HCT116 (cell line): Measurements from ENCODE around the gene DMRT3. TPM values are rescaled to one million over a fixed set of nuclear protein-coding genes. Genes with fewer than 3 reads are reported as not detected.

ENCODE experiments used
- ATAC-seq: fragments of 200-7000 bp; cut with Tn5 transposase; 2 replicates; pipeline ENCODE4 v1.9.1; 2020; ENCODE audit warnings: mild to moderate bottlenecking, moderate library complexity
- BruUV-seq: library from RNA; stranded (reverse); fragments of 400-500 nt; replicated peaks from 2 replicates; lab custom pipeline; 2021; lab: Mats Ljungman, UMichigan
- CTCF ChIA-PET: fragments of 300-600 bp; sonication (Branson Sonifier 250); formaldehyde crosslinking; loops from one replicate; lab custom pipeline; 2021; ENCODE audit warnings: antibody characterized with exemption; lab: Charles Lee
- POLR2A ChIA-PET: fragments of 300-600, 350-600 bp; sonication (Branson Sonifier 250); formaldehyde crosslinking; loops from one replicate; lab custom pipeline; 2021; ENCODE audit warnings: antibody characterized with exemption; lab: Charles Lee
- RAD21 ChIA-PET, 2 experiments: fragments of 300-600 bp; sonication (Branson Sonifier 250); formaldehyde crosslinking; loops; one replicate each; lab custom pipeline; 2023; ENCODE audit warnings: low total read pairs in 2 of 2; ENCODE audit not compliant: uncharacterized antibody in 2 of 2, unreplicated experiment in 2 of 2, low non-redundant PET in 1 of 2; lab: Charles Lee
- DNase-seq: peaks from one replicate; pipeline ENCODE4 v3.0.0-alpha.2; 2010; ENCODE audit warnings: low read depth, low spot score
- H2AFZ ChIP-seq: fragments of 200-600 bp; shearing (Covaris generic), sonication (generic); 2 replicates; pipeline ENCODE4 v1.6.1; 2017; ENCODE audit warnings: low read depth, mixed run types, mixed read lengths, antibody characterized with exemption, low read length; ENCODE audit not compliant: poor library complexity, severe bottlenecking
- H3K27ac ChIP-seq: 2 replicates; pipeline ENCODE4 v1.5.1; 2012; ENCODE audit warnings: low read depth, low read length
- H3K27me3 ChIP-seq: fragments of 200-600 bp; sonication (generic); 2 replicates; pipeline ENCODE4 v1.6.1; 2016; ENCODE audit warnings: mixed run types, low read length, mixed read lengths; ENCODE audit not compliant: insufficient read depth
- H3K36me3 ChIP-seq, 2 experiments: fragments of 200-500 bp in 1 of 2; fragments of 200-600 bp in 1 of 2; sonication (Bioruptor generic) in 1 of 2; sonication (generic) in 1 of 2; 2 replicates each; pipeline versions ENCODE4 v1.5.1 to v1.6.1; 2014 to 2016; ENCODE audit warnings: low read length in 2 of 2, inconsistent platforms in 1 of 2, mixed read lengths in 1 of 2, mixed run types in 1 of 2; ENCODE audit not compliant: insufficient read depth in 2 of 2, control insufficient read depth in 1 of 2
- H3K4me1 ChIP-seq, 2 experiments: fragments of 200-600 bp in 1 of 2; sonication (generic) in 1 of 2; 2 replicates each; pipeline versions ENCODE4 v1.5.1 to v1.6.1; 2012 to 2017; ENCODE audit warnings: low read length in 2 of 2, inconsistent platforms in 1 of 2, mild to moderate bottlenecking in 1 of 2, mixed read lengths in 1 of 2, mixed run types in 1 of 2, moderate library complexity in 1 of 2; ENCODE audit not compliant: insufficient read depth in 2 of 2, control insufficient read depth in 1 of 2
- H3K4me2 ChIP-seq: fragments of 200-600 bp; sonication (generic); 2 replicates; pipeline ENCODE4 v1.6.1; 2017; ENCODE audit warnings: mixed run types, low read length, mixed read lengths
- H3K4me3 ChIP-seq, 2 experiments: fragments of 200-600 bp in 1 of 2; sonication (generic) in 1 of 2; replicated peaks in 1 of 2; 2 replicates each; pipeline ENCODE4 v1.5.1; 2011 to 2016; ENCODE audit warnings: low read length in 2 of 2, control low read depth in 1 of 2, low read depth in 1 of 2, mild to moderate bottlenecking in 1 of 2, mixed read lengths in 1 of 2, mixed run types in 1 of 2
- H3K79me2 ChIP-seq: fragments of 200-600 bp; sonication (generic); 2 replicates; pipeline ENCODE4 v1.6.1; 2017; ENCODE audit warnings: mild to moderate bottlenecking, mixed run types, low read length, moderate library complexity, mixed read lengths; ENCODE audit not compliant: insufficient read depth
- H3K9ac ChIP-seq: fragments of 200-600 bp; sonication (generic); 2 replicates; pipeline ENCODE4 v1.6.1; 2016; ENCODE audit warnings: low read length, mixed read lengths
- H3K9me2 ChIP-seq: fragments of 200-600 bp; sonication (generic), shearing (Covaris generic); 2 replicates; pipeline ENCODE4 v1.6.1; 2017; ENCODE audit warnings: mixed run types, mild to moderate bottlenecking, moderate library complexity; ENCODE audit not compliant: insufficient read depth
- H3K9me3 ChIP-seq, 2 experiments: fragments of 200-500 bp in 1 of 2; fragments of 200-600 bp in 1 of 2; sonication (Bioruptor generic) in 1 of 2; sonication (generic) in 1 of 2; 2 replicates each; pipeline ENCODE4 v1.6.1; 2014 to 2017; ENCODE audit warnings: low read length in 2 of 2, mixed read lengths in 2 of 2, inconsistent platforms in 1 of 2, low read depth in 1 of 2, mild to moderate bottlenecking in 1 of 2, mixed run types in 1 of 2, moderate library complexity in 1 of 2; ENCODE audit not compliant: control insufficient read depth in 1 of 2, insufficient read depth in 1 of 2
- H4K20me1 ChIP-seq: fragments of 200-600 bp; sonication (generic), shearing (Covaris generic); 2 replicates; pipeline ENCODE4 v1.6.1; 2017; ENCODE audit warnings: mixed run types, mild to moderate bottlenecking, moderate library complexity; ENCODE audit not compliant: insufficient read depth
- ELF1 ChIP-seq: IDR thresholded peaks from 2 replicates; pipeline ENCODE4 v1.6.1; 2012; ENCODE audit warnings: low read depth, borderline replicate concordance
- RAD21 ChIP-seq: IDR thresholded peaks from 2 replicates; pipeline ENCODE4 v1.6.1; 2012; ENCODE audit warnings: low read depth, mild to moderate bottlenecking
- SP1 ChIP-seq: IDR thresholded peaks from 2 replicates; pipeline ENCODE4 v1.6.1; 2012; ENCODE audit warnings: low read depth
- SRF ChIP-seq: IDR thresholded peaks from 2 replicates; pipeline ENCODE4 v1.6.1; 2012; ENCODE audit warnings: low read depth
- ZNF274 ChIP-seq: fragments of 200-500 bp; sonication (Bioruptor generic); IDR thresholded peaks from 2 replicates; pipeline ENCODE4 v1.6.1; 2014; ENCODE audit warnings: mild to moderate bottlenecking, low read depth, low read length, inconsistent platforms
- intact Hi-C: fragments of 100-400 bp; cut with micrococcal nuclease; formaldehyde crosslinking; loops from 2 replicates; pipeline ENCODE4 v1.10.0; 2022
- total RNA-seq: library from RNA; stranded (reverse); gene quantifications from one replicate; pipeline ENCODE4 v1.2.1, GENCODE V29; 2021; ENCODE audit not compliant: unreplicated experiment
- TF ChIP-seq, protein P1 (sequence below): IDR thresholded peaks from 2 replicates; pipeline ENCODE4 v1.6.1; 2011; ENCODE audit warnings: mild to moderate bottlenecking, low read length, moderate library complexity; ENCODE audit not compliant: insufficient replicate concordance; ENCODE audit errors: extremely low read depth
- TF ChIP-seq, protein P2 (sequence below), 3 experiments: fragments of 200-600 bp in 1 of 3; sonication (generic) in 1 of 3; IDR thresholded peaks in 2 of 3; conservative IDR thresholded peaks in 1 of 3; 2 replicates each; pipeline ENCODE4 v1.5.1; 2012 to 2017; ENCODE audit warnings: low read depth in 2 of 3, low read length in 2 of 3, antibody characterized with exemption in 1 of 3, borderline replicate concordance in 1 of 3, control low read depth in 1 of 3, mild to moderate bottlenecking in 1 of 3, mixed read lengths in 1 of 3, mixed run types in 1 of 3, moderate library complexity in 1 of 3; ENCODE audit not compliant: insufficient read depth in 1 of 3

DMRT3 gene
- total RNA-seq, 1 experiment from 2014 or later: not detected

DNA sequence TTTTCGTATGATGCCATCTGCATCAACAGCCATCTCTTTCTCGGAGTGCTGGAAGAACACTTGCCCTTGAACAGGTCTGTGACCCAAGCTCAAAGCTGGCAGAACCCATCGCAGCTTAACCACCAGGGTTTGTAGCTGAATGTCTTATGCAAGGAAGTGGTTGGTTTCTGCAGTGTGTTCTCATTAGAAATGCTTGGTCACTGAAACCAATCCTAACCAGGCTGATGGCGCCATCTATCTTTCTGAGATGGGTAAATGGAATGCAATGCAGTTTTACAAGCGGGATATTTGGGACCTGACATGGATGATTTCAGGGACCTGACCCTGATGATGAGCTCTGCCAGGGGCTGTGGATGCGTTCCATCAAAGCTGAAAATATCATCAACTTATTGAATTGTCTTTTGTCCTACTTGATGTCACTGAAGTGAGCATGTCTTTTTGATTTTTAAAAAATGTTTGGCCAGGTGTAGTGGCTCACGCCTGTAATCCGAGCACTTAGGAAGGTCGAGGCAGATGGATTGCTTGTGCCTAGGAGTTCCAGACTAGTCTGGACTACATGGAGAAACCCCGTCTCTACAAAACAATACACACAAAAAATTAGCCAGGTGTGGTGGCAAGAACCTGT lies 28.7 kb downstream of the DMRT3 start:
- CTCF ChIA-PET: interaction anchor here (0.9 to 3.4 kb wide), 12 partner anchors 11 to 663 kb away, joined by 3 to 36 read pairs (median 4); no protein-coding TSS in a partner anchor
- ATAC-seq (peak; percentile 56), DNase-seq (peak; percentile 24)
- no peak overlapping the region for H3K9ac ChIP-seq
- H3K4me1 ChIP-seq: no peaks in the 10 kb centered on the region
- no peak for TF ChIP-seq SRF
- no peak for TF ChIP-seq SP1
- TF ChIP-seq, protein P1, sequence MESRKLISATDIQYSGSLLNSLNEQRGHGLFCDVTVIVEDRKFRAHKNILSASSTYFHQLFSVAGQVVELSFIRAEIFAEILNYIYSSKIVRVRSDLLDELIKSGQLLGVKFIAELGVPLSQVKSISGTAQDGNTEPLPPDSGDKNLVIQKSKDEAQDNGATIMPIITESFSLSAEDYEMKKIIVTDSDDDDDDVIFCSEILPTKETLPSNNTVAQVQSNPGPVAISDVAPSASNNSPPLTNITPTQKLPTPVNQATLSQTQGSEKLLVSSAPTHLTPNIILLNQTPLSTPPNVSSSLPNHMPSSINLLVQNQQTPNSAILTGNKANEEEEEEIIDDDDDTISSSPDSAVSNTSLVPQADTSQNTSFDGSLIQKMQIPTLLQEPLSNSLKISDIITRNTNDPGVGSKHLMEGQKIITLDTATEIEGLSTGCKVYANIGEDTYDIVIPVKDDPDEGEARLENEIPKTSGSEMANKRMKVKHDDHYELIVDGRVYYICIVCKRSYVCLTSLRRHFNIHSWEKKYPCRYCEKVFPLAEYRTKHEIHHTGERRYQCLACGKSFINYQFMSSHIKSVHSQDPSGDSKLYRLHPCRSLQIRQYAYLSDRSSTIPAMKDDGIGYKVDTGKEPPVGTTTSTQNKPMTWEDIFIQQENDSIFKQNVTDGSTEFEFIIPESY: no peak
- no peak for TF ChIP-seq ELF1
- TF ChIP-seq, protein P2, sequence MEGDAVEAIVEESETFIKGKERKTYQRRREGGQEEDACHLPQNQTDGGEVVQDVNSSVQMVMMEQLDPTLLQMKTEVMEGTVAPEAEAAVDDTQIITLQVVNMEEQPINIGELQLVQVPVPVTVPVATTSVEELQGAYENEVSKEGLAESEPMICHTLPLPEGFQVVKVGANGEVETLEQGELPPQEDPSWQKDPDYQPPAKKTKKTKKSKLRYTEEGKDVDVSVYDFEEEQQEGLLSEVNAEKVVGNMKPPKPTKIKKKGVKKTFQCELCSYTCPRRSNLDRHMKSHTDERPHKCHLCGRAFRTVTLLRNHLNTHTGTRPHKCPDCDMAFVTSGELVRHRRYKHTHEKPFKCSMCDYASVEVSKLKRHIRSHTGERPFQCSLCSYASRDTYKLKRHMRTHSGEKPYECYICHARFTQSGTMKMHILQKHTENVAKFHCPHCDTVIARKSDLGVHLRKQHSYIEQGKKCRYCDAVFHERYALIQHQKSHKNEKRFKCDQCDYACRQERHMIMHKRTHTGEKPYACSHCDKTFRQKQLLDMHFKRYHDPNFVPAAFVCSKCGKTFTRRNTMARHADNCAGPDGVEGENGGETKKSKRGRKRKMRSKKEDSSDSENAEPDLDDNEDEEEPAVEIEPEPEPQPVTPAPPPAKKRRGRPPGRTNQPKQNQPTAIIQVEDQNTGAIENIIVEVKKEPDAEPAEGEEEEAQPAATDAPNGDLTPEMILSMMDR (IDR thresholded peaks at IDR 0.05 in 2 of 3, conservative IDR thresholded peaks at IDR 0.05 in 1 of 3; ENCODE audit: borderline replicate concordance in 1 of 3, insufficient read depth in 1 of 3, low read depth in 2 of 3, low read length in 2 of 3): peak; percentile 41 to 57 (median 53); a peak in 5 of 6 replicates
- TF ChIP-seq ZNF274: no peak
- TF ChIP-seq RAD21: peak; percentile 67
- no peaks in the 10 kb centered on the region for H4K20me1 ChIP-seq
- peaks cover 0 to under 1% of the 10 kb centered on the region in 2 experiments; a peak in 1 of 4 replicates for H3K9me3 ChIP-seq
- no peaks in the 10 kb centered on the region for H3K79me2 ChIP-seq
- POLR2A ChIA-PET: no interaction called here
- no peaks in the 10 kb centered on the region for H3K9me2 ChIP-seq
- H3K27me3 ChIP-seq: no peaks in the 10 kb centered on the region
- BruUV-seq: no TSS peak
- H3K27ac ChIP-seq: no peak overlapping the region
- H3K4me3 ChIP-seq: no peak overlapping the region
- H3K4me2 ChIP-seq: no peak overlapping the region
- no peaks in the 10 kb centered on the region for H3K36me3 ChIP-seq
- no peak overlapping the region for H2AFZ ChIP-seq
- RAD21 ChIA-PET: interaction anchor here (1.2 kb wide), 2 partner anchors 112 to 194 kb away, joined by 5 to 7 read pairs; no protein-coding TSS in a partner anchor
- intact Hi-C loops: loop anchor here (5.0 kb wide), 3 partner anchors 93 to 618 kb away; no protein-coding TSS in a partner anchor
